Smooth muscle cell (in vitro differentiated cells): Measurements from ENCODE around the gene LPIN1. TPM values are rescaled to one million over a fixed set of nuclear protein-coding genes. Genes with fewer than 3 reads are reported as not detected.

Experiments
- DNase-seq: peaks from one replicate; lab custom pipeline; 2025; ENCODE audit not compliant: unreplicated experiment; lab: John Stamatoyannopoulos, UW
- H2AFZ ChIP-seq: fragments of 200-600 bp; sonication (generic); 2 replicates; pipeline ENCODE4 v1.6.0; 2016; ENCODE audit warnings: antibody characterized with exemption, low read depth, mild to moderate bottlenecking
- H3F3A ChIP-seq: fragments of 200-600 bp; sonication (generic); 2 replicates; pipeline ENCODE4 v1.6.0; 2017; ENCODE audit warnings: antibody characterized with exemption, low read depth
- H3K27ac ChIP-seq: fragments of 200-600 bp; sonication (generic); 2 replicates; pipeline ENCODE4 v1.5.1; 2016; ENCODE audit warnings: low read depth, mild to moderate bottlenecking
- H3K27me3 ChIP-seq: fragments of 200-600 bp; sonication (generic); 2 replicates; pipeline ENCODE4 v1.6.1; 2016; ENCODE audit warnings: low read depth, mild to moderate bottlenecking
- H3K36me3 ChIP-seq: fragments of 200-600 bp; sonication (generic); 2 replicates; pipeline ENCODE4 v1.5.1; 2016; ENCODE audit warnings: low read depth
- H3K4me1 ChIP-seq: fragments of 200-600 bp; sonication (generic); 2 replicates; pipeline ENCODE4 v1.5.1; 2016; ENCODE audit warnings: low read depth
- H3K4me2 ChIP-seq: fragments of 200-600 bp; sonication (generic); 2 replicates; pipeline ENCODE4 v1.6.0; 2016; ENCODE audit warnings: mild to moderate bottlenecking
- H3K4me3 ChIP-seq: fragments of 200-600 bp; sonication (generic); 2 replicates; pipeline ENCODE4 v1.5.1; 2016; ENCODE audit warnings: mild to moderate bottlenecking
- H3K79me2 ChIP-seq: fragments of 200-600 bp; sonication (generic); 2 replicates; pipeline ENCODE4 v1.6.0; 2016; ENCODE audit warnings: low read depth, mild to moderate bottlenecking
- H3K9ac ChIP-seq: fragments of 200-600 bp; sonication (generic); 2 replicates; pipeline ENCODE4 v1.6.0; 2016; ENCODE audit warnings: low read depth
- H3K9me3 ChIP-seq: fragments of 200-600 bp; sonication (generic); replicated peaks from 2 replicates; pipeline ENCODE4 v1.5.1; 2016; ENCODE audit warnings: low read depth
- H4K20me1 ChIP-seq: fragments of 200-600 bp; sonication (generic); 2 replicates; pipeline ENCODE4 v1.6.0; 2016; ENCODE audit warnings: low read depth
- WGBS: methylation state at CpG from one replicate; pipeline ENCODE4 v1.1.7; 2016; ENCODE audit warnings: low lambda C conversion rate; 5-methylcytosine and 5-hydroxymethylcytosine counted together
- polyA plus RNA-seq: library from polyadenylated mRNA; unstranded; fragments of >200 nt; fragmentation: Nextera tagmentation; extraction: Ambion mirVana; gene quantifications from 2 replicates; pipeline ENCODE4 v1.2.1, GENCODE V29; 2016
- total RNA-seq: library from RNA; depleted of rRNA; stranded (reverse); fragments of >200 nt; gene quantifications from 2 replicates; pipeline ENCODE4 v1.2.3, GENCODE V29; 2014
- TF ChIP-seq, protein P1 (sequence below): fragments of 200-600 bp; sonication (generic); IDR thresholded peaks from 2 replicates; pipeline ENCODE4 v1.5.1; 2017; ENCODE audit warnings: borderline replicate concordance, mild to moderate bottlenecking, antibody characterized with exemption; ENCODE audit not compliant: insufficient read depth, poor library complexity, severe bottlenecking

Gene LPIN1
- total and polyA plus RNA-seq, 2 experiments from 2014 or later: 13.8 to 17.9 TPM

DNA sequence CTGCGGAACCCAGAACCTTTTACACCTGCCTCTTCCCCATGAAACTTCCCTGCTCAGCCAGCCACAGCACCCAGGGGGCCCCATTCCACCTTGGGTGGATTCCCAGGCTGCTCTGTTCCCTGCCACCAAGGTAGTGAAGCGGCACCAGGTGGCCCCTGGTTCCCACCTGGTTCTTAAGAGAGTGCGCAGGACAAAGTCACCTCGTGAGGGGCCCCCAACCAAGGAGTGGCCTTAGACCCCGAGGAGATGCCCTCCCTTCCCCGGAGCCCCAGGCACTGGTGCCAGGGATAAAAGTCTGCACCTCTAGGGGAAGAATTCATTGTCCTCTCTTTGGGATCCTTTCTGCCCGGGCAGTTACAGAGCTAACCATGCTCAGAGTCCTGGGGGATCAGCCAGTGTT is 3.1 kb upstream of the LPIN1 start:
- TF ChIP-seq, protein P1, sequence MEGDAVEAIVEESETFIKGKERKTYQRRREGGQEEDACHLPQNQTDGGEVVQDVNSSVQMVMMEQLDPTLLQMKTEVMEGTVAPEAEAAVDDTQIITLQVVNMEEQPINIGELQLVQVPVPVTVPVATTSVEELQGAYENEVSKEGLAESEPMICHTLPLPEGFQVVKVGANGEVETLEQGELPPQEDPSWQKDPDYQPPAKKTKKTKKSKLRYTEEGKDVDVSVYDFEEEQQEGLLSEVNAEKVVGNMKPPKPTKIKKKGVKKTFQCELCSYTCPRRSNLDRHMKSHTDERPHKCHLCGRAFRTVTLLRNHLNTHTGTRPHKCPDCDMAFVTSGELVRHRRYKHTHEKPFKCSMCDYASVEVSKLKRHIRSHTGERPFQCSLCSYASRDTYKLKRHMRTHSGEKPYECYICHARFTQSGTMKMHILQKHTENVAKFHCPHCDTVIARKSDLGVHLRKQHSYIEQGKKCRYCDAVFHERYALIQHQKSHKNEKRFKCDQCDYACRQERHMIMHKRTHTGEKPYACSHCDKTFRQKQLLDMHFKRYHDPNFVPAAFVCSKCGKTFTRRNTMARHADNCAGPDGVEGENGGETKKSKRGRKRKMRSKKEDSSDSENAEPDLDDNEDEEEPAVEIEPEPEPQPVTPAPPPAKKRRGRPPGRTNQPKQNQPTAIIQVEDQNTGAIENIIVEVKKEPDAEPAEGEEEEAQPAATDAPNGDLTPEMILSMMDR: no peak
- peaks cover 21% of the 10 kb centered on the region for H3K4me1 ChIP-seq

DNA sequence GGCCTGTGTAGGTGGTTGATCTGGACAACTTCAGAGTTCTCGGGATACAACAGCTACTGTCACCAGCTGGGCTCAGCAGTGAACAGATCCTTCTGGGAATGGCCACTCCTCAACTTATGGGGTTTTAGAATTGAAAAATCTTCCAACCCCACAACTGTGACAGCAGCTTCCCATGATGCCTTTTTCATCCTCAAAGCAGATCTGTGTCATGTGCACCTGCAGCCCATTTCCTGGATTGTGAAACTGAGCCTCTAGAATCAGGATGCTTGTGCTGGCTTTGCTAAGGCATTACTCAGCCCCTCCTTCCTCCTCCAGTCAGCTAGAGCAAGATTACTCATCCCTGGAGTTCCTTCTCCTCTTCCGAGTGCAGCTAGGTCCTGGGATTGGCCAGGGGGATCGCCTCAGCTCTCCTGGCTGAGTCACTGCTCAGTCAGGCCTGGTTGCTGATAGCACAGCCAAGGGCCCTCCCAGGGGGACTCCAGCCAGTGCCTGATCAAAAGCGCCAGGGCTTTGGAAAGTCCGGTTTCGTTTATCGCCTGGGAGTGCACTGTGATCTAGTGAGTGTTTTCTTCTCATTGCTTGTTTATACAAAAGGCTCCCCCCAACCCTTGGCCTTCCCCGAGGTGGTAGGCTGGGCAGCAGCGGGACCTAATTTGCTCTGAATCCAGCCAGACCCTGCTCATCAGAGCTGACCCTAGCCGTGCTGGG is 2.4 kb upstream of the LPIN1 start:
- Histone ChIP-seq H3K27me3 (no peaks in the 10 kb centered on the region), H4K20me1 (peaks cover 17% of the 10 kb centered on the region), H3K4me1 (peaks cover 21% of the 10 kb centered on the region), H2AFZ (peak overlapping the region; percentile 89), H3K36me3 (no peaks in the 10 kb centered on the region), H3K4me2 (peak overlapping the region; percentile 83), H3K9me3 (no peaks in the 10 kb centered on the region), H3K9ac (peak overlapping the region; percentile 37), H3K79me2 (peaks cover 23% of the 10 kb centered on the region), H3K4me3 (peak overlapping the region; percentile 27), H3K27ac (peak overlapping the region; percentile 69), H3F3A (peaks cover 21% of the 10 kb centered on the region)
- TF ChIP-seq, protein P1: no peak
- WGBS: 12% methylated on average over 10 of the region's 10 CpGs
- peak; percentile 62 for DNase-seq

More for the DNA sequence above, 3.1 kb upstream of the LPIN1 start:
- Histone ChIP-seq H3K36me3 (no peaks in the 10 kb centered on the region), H2AFZ (no peak overlapping the region), H3K79me2 (peaks cover 16% of the 10 kb centered on the region), H4K20me1 (peaks cover 11% of the 10 kb centered on the region), H3K9ac (no peak overlapping the region), H3K9me3 (no peaks in the 10 kb centered on the region), H3F3A (peaks cover 21% of the 10 kb centered on the region), H3K27me3 (no peaks in the 10 kb centered on the region), H3K4me3 (no peak overlapping the region), H3K27ac (no peak overlapping the region), H3K4me2 (no peak overlapping the region)
- no peak for DNase-seq
- WGBS: 94% methylated on average over 7 of the region's 7 CpGs

- H3K4me2 ChIP-seq: peak overlapping the region; percentile 83
- H3K27ac ChIP-seq: peak overlapping the region; percentile 69
- WGBS: 66% methylated on average over 14 of the region's 14 CpGs
- peak overlapping the region; percentile 89 for H2AFZ ChIP-seq
- H3K36me3 ChIP-seq: no peaks in the 10 kb centered on the region
- no peaks in the 10 kb centered on the region for H3K9me3 ChIP-seq
- peaks cover 26% of the 10 kb centered on the region for H4K20me1 ChIP-seq
- H3K4me1 ChIP-seq: peaks cover 21% of the 10 kb centered on the region
- TF ChIP-seq, protein P1: peak; percentile 22
- H3K9ac ChIP-seq: peak overlapping the region; percentile 37
- peaks cover 21% of the 10 kb centered on the region for H3F3A ChIP-seq
- H3K27me3 ChIP-seq: no peaks in the 10 kb centered on the region
- H3K4me3 ChIP-seq: peak overlapping the region; percentile 27
- DNase-seq: no peak
- peaks cover 29% of the 10 kb centered on the region for H3K79me2 ChIP-seq
Observed at GRCh38 chr2:11744631-11745394, 1.6 kb upstream of the LPIN1 start.
